HEK293 (cell line): ENCODE results near the gene GSAP.

Experiments
- CTCF ChIA-PET: fragments of 350-600 bp; formaldehyde crosslinking; extraction: SDS; loops from one replicate; lab custom pipeline; 2021; ENCODE audit warnings: antibody characterized with exemption; lab: Yijun Ruan, JAX
- POLR2A ChIA-PET: fragments of 300-600 bp; formaldehyde crosslinking; extraction: SDS; loops from one replicate; lab custom pipeline; 2020; ENCODE audit warnings: antibody characterized with exemption, inconsistent platforms; lab: Yijun Ruan, JAX
- H3K27ac ChIP-seq: fragments of 200-500 bp; sonication (Bioruptor generic); 2 replicates; pipeline ENCODE4 v1.5.1; 2014; ENCODE audit warnings: low read depth, low read length, control low read depth, inconsistent platforms; ENCODE audit errors: extremely low read depth
- H3K36me3 ChIP-seq, 2 experiments: fragments of 200-500 bp in 1 of 2; sonication (Bioruptor generic) in 1 of 2; 1 replicate in 1 of 2; 2 replicates in 1 of 2; pipeline ENCODE4 v1.5.1; 2014 to 2017; ENCODE audit warnings: inconsistent platforms in 2 of 2, low read length in 2 of 2; ENCODE audit not compliant: control insufficient read depth in 2 of 2, insufficient read depth in 1 of 2
- H3K4me1 ChIP-seq: fragments of 200-500 bp; sonication (Bioruptor generic); 2 replicates; pipeline ENCODE4 v1.5.1; 2014; ENCODE audit warnings: mild to moderate bottlenecking, low read length, inconsistent platforms; ENCODE audit not compliant: control insufficient read depth, insufficient read depth
- H3K4me3 ChIP-seq: 2 replicates; pipeline ENCODE4 v1.5.1; 2011; ENCODE audit warnings: low read depth, mild to moderate bottlenecking, control low read depth, low read length, moderate library complexity
- H3K9me3 ChIP-seq: fragments of 200-500 bp; sonication (Bioruptor generic); 2 replicates; pipeline ENCODE4 v1.5.1; 2014; ENCODE audit warnings: low read depth, low read length, inconsistent platforms; ENCODE audit not compliant: control insufficient read depth, insufficient read depth
- HOXC10 ChIP-seq: sonication (generic); formaldehyde crosslinking; IDR thresholded peaks from 2 replicates; pipeline ENCODE4 v1.8.1; 2023; ENCODE audit warnings: mild to moderate bottlenecking, missing genetic modification reagents
- MZF1 ChIP-seq: fragments of 450-650 bp; formaldehyde crosslinking; IDR thresholded peaks from 2 replicates; pipeline ENCODE4 v1.5.1; 2017; ENCODE audit warnings: missing biosample characterization, missing genetic modification characterization, borderline replicate concordance
- SP7 ChIP-seq: fragments of 450-650 bp; formaldehyde crosslinking; IDR thresholded peaks from 2 replicates; pipeline ENCODE4 v1.5.1; 2016; ENCODE audit warnings: missing biosample characterization, missing genetic modification characterization
- WT1 ChIP-seq: fragments of 450-650 bp; formaldehyde crosslinking; IDR thresholded peaks from 2 replicates; pipeline ENCODE4 v1.5.1; 2016; ENCODE audit warnings: missing biosample characterization, missing genetic modification characterization
- YY1 ChIP-seq: fragments of 450-650 bp; formaldehyde crosslinking; IDR thresholded peaks from 2 replicates; pipeline ENCODE4 v1.5.1; 2018; ENCODE audit warnings: missing biosample characterization, missing genetic modification characterization
- ZBTB17 ChIP-seq: fragments of 450-650 bp; formaldehyde crosslinking; IDR thresholded peaks from 2 replicates; pipeline ENCODE4 v1.5.1; 2016; ENCODE audit warnings: missing biosample characterization, missing genetic modification characterization
- ZNF169 ChIP-seq: fragments of 450-650 bp; formaldehyde crosslinking; IDR thresholded peaks from 2 replicates; pipeline ENCODE4 v1.5.1; 2016; ENCODE audit warnings: missing biosample characterization, missing genetic modification characterization
- ZNF24 ChIP-seq: fragments of 450-650 bp; formaldehyde crosslinking; IDR thresholded peaks from 2 replicates; pipeline ENCODE4 v1.5.1; 2016; ENCODE audit warnings: missing biosample characterization, missing genetic modification characterization
- ZNF302 ChIP-seq: fragments of 450-650 bp; formaldehyde crosslinking; IDR thresholded peaks from 2 replicates; pipeline ENCODE4 v1.5.1; 2016; ENCODE audit warnings: missing biosample characterization, missing genetic modification characterization, low read depth
- ZNF341 ChIP-seq: fragments of 450-650 bp; formaldehyde crosslinking; IDR thresholded peaks from 2 replicates; pipeline ENCODE4; 2016; ENCODE audit warnings: low read depth, missing biosample characterization, missing genetic modification characterization
- ZNF354C ChIP-seq: fragments of 450-650 bp; formaldehyde crosslinking; IDR thresholded peaks from 2 replicates; pipeline ENCODE4 v1.5.1; 2016; ENCODE audit warnings: missing biosample characterization, missing genetic modification characterization, low read depth, borderline replicate concordance
- ZNF555 ChIP-seq: fragments of 450-650 bp; formaldehyde crosslinking; conservative IDR thresholded peaks from 2 replicates; pipeline ENCODE4 v1.5.1; 2017; ENCODE audit warnings: missing biosample characterization, mild to moderate bottlenecking, missing genetic modification characterization, inconsistent platforms
- ZNF560 ChIP-seq: fragments of 450-650 bp; formaldehyde crosslinking; IDR thresholded peaks from 2 replicates; pipeline ENCODE4 v1.5.1; 2017; ENCODE audit warnings: missing biosample characterization, missing genetic modification characterization, borderline replicate concordance
- ZNF585B ChIP-seq: fragments of 450-650 bp; formaldehyde crosslinking; IDR thresholded peaks from 2 replicates; pipeline ENCODE4 v1.5.1; 2016; ENCODE audit warnings: missing biosample characterization, missing genetic modification characterization
- ZNF621 ChIP-seq: fragments of 450-650 bp; formaldehyde crosslinking; IDR thresholded peaks from 2 replicates; pipeline ENCODE4 v1.5.1; 2017; ENCODE audit warnings: missing biosample characterization, missing genetic modification characterization
- ZNF658 ChIP-seq: fragments of 450-650 bp; formaldehyde crosslinking; IDR thresholded peaks from 2 replicates; pipeline ENCODE4; 2016; ENCODE audit warnings: missing biosample characterization, missing genetic modification characterization
- ZNF747 ChIP-seq: fragments of 450-650 bp; formaldehyde crosslinking; IDR thresholded peaks from 2 replicates; pipeline ENCODE4 v1.5.1; 2016; ENCODE audit warnings: missing biosample characterization, missing genetic modification characterization
- ZNF792 ChIP-seq: fragments of 450-650 bp; formaldehyde crosslinking; IDR thresholded peaks from 2 replicates; pipeline ENCODE4 v1.5.1; 2016; ENCODE audit warnings: missing biosample characterization, missing genetic modification characterization
- TF ChIP-seq, protein P1 (sequence below): fragments of 450-650 bp; formaldehyde crosslinking; IDR thresholded peaks from 2 replicates; pipeline ENCODE4 v1.5.1; 2016; ENCODE audit warnings: missing biosample characterization, missing genetic modification characterization
- TF ChIP-seq, protein P2 (sequence below): fragments of 450-650 bp; formaldehyde crosslinking; IDR thresholded peaks from 2 replicates; pipeline ENCODE4 v1.5.1; 2016; ENCODE audit warnings: missing biosample characterization, missing genetic modification characterization
- TF ChIP-seq, protein P3 (sequence below): sonication (generic); formaldehyde crosslinking; IDR thresholded peaks from 2 replicates; pipeline ENCODE4 v1.8.1; 2022; ENCODE audit warnings: mild to moderate bottlenecking, moderate library complexity, missing genetic modification reagents
- TF ChIP-seq, protein P4 (sequence below): fragments of 450-650 bp; formaldehyde crosslinking; conservative IDR thresholded peaks from 2 replicates; pipeline ENCODE4 v1.5.1; 2016; ENCODE audit warnings: low read depth, missing biosample characterization, missing genetic modification characterization

The GSAP gene

DNA sequence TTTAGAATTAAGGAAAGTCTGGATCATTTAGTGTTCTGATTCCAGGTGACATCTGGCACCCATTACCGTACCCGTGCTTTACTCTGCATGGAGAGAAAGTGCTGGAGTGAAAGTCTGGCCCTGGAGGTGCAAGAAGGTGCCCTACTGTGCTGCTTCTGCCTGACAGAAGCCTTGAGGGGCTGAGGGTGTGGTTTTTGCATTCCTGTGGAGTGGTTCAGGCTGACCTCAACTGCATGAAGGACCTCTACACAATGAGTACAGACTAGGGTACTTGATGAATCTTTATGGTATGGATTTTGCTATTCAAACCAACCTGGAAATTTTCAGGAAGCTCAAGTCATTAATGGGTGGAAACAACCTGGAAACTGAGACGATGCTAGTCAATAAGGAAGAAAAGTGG is 45.1 kb upstream of the GSAP start (continued):
- TF ChIP-seq, protein P1, sequence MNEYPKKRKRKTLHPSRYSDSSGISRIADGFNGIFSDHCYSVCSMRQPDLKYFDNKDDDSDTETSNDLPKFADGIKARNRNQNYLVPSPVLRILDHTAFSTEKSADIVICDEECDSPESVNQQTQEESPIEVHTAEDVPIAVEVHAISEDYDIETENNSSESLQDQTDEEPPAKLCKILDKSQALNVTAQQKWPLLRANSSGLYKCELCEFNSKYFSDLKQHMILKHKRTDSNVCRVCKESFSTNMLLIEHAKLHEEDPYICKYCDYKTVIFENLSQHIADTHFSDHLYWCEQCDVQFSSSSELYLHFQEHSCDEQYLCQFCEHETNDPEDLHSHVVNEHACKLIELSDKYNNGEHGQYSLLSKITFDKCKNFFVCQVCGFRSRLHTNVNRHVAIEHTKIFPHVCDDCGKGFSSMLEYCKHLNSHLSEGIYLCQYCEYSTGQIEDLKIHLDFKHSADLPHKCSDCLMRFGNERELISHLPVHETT (tag by site-specific recombination): no peak
- TF ChIP-seq, protein P2, sequence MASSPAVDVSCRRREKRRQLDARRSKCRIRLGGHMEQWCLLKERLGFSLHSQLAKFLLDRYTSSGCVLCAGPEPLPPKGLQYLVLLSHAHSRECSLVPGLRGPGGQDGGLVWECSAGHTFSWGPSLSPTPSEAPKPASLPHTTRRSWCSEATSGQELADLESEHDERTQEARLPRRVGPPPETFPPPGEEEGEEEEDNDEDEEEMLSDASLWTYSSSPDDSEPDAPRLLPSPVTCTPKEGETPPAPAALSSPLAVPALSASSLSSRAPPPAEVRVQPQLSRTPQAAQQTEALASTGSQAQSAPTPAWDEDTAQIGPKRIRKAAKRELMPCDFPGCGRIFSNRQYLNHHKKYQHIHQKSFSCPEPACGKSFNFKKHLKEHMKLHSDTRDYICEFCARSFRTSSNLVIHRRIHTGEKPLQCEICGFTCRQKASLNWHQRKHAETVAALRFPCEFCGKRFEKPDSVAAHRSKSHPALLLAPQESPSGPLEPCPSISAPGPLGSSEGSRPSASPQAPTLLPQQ: no peak
- TF ChIP-seq ZNF658 (tag by site-specific recombination): no peak
- no peak for TF ChIP-seq YY1
- no peak for TF ChIP-seq ZNF341 (tag by site-specific recombination)

DNA sequence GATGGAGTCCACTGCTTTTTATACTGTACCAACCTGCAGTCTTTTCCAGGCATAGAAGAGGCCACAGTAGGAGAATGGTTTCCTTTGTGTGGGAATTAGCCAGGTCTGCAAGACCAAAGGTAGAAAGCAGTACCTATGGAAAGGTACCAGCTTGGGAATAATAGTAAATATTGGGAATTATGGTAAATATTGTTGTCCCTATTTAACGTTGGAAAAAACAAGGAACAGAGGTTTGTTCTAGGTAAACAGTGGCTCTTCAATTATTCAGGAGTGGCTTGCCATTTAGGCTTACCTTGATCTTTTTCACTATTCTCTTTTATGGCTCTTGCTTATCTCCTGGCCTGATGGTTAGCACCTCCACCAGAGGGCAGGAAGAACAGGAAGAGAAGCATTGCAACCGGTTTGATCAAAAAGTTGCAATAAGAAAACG is 43.9 kb upstream of the GSAP start:
- CTCF ChIA-PET: interaction anchor here (1.0 kb wide), 1 partner anchor 9 kb away, joined by 3 read pairs; no protein-coding TSS in a partner anchor
- no peaks in the 10 kb centered on the region for H3K36me3 ChIP-seq
- H3K27ac ChIP-seq: no peak overlapping the region
- no peaks in the 10 kb centered on the region for H3K9me3 ChIP-seq
- H3K4me3 ChIP-seq: no peak overlapping the region
- H3K4me1 ChIP-seq: no peaks in the 10 kb centered on the region
- POLR2A ChIA-PET: no interaction called here
- TF ChIP-seq ZNF621 (tag by site-specific recombination): no peak
- TF ChIP-seq HOXC10 (CRISPR knock-in tag): no peak
- no peak for TF ChIP-seq ZNF169 (tag by site-specific recombination)
- no peak for TF ChIP-seq WT1 (tag by site-specific recombination)
- TF ChIP-seq, protein P3, sequence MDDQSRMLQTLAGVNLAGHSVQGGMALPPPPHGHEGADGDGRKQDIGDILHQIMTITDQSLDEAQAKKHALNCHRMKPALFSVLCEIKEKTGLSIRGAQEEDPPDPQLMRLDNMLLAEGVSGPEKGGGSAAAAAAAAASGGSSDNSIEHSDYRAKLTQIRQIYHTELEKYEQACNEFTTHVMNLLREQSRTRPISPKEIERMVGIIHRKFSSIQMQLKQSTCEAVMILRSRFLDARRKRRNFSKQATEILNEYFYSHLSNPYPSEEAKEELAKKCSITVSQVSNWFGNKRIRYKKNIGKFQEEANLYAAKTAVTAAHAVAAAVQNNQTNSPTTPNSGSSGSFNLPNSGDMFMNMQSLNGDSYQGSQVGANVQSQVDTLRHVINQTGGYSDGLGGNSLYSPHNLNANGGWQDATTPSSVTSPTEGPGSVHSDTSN (CRISPR knock-in tag): no peak
- no peak for TF ChIP-seq ZNF585B (tag by site-specific recombination)
- no peak for TF ChIP-seq MZF1 (tag by site-specific recombination)
- TF ChIP-seq ZNF555 (tag by site-specific recombination): no peak

DNA sequence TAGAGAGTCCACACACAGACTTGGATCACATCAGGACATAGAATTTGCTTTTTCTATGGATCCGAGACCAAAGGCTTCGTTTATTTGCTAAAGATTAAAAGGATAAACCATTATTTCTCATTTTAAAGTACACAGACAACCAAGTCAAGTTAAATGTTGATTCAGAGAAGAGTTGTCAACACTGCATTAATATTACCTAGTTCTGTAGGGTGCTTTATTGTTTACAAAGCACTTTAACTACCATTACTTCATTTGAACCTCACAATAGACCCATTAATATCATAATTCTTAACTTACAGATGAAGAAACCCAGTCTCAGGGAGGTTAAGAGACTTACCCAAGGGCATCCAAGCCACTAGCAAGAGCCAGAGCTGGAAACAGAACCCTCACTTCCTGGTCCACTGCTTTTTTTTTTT is 43.2 kb upstream of the GSAP start:
- POLR2A ChIA-PET: no interaction called here
- H3K4me3 ChIP-seq: no peak overlapping the region
- H3K27ac ChIP-seq: no peak overlapping the region
- H3K36me3 ChIP-seq: no peaks in the 10 kb centered on the region
- no peaks in the 10 kb centered on the region for H3K4me1 ChIP-seq
- no peaks in the 10 kb centered on the region for H3K9me3 ChIP-seq
- TF ChIP-seq ZNF354C (tag by site-specific recombination): no peak
- TF ChIP-seq SP7 (tag by site-specific recombination): peak; percentile 5; the same call in 1 of the 2 replicates
- CTCF ChIA-PET: interaction anchor here (0.7 to 1.0 kb wide), 2 partner anchors 8 to 106 kb away, joined by 3 to 4 read pairs; no protein-coding TSS in a partner anchor

DNA sequence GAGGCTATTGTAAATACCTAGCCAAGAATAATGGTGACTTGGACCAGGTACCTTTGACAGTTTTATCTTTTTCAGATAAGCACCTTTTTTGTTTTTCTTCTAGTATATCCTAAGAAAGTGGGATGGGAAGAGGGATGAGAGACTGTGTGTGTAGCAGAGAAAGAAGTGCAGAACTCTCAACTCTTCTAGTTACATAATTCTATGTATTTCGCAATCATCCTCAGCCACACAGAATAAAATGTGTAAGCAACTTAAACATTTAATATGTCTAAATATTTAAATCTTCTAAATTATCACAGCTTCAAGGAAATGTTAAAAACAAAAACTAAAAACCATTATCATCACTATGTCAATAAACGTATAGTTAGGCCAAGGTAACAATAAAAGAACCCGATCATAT is 42.6 kb upstream of the GSAP start:
- Histone ChIP-seq H3K4me1 (no peaks in the 10 kb centered on the region), H3K4me3 (no peak overlapping the region), H3K27ac (no peak overlapping the region), H3K36me3 (no peaks in the 10 kb centered on the region), H3K9me3 (no peaks in the 10 kb centered on the region)
- POLR2A ChIA-PET: no interaction called here
- CTCF ChIA-PET: interaction anchor here (0.7 kb wide), 1 partner anchor 106 kb away, joined by 4 read pairs; no protein-coding TSS in a partner anchor
- TF ChIP-seq ZNF747 (tag by site-specific recombination): no peak
- TF ChIP-seq ZNF560 (tag by site-specific recombination): no peak
- TF ChIP-seq ZNF302 (tag by site-specific recombination): no peak
- TF ChIP-seq ZBTB17: peak; percentile 33; the same call in 1 of the 2 replicates
- TF ChIP-seq ZNF24 (tag by site-specific recombination): no peak
- TF ChIP-seq, protein P4, sequence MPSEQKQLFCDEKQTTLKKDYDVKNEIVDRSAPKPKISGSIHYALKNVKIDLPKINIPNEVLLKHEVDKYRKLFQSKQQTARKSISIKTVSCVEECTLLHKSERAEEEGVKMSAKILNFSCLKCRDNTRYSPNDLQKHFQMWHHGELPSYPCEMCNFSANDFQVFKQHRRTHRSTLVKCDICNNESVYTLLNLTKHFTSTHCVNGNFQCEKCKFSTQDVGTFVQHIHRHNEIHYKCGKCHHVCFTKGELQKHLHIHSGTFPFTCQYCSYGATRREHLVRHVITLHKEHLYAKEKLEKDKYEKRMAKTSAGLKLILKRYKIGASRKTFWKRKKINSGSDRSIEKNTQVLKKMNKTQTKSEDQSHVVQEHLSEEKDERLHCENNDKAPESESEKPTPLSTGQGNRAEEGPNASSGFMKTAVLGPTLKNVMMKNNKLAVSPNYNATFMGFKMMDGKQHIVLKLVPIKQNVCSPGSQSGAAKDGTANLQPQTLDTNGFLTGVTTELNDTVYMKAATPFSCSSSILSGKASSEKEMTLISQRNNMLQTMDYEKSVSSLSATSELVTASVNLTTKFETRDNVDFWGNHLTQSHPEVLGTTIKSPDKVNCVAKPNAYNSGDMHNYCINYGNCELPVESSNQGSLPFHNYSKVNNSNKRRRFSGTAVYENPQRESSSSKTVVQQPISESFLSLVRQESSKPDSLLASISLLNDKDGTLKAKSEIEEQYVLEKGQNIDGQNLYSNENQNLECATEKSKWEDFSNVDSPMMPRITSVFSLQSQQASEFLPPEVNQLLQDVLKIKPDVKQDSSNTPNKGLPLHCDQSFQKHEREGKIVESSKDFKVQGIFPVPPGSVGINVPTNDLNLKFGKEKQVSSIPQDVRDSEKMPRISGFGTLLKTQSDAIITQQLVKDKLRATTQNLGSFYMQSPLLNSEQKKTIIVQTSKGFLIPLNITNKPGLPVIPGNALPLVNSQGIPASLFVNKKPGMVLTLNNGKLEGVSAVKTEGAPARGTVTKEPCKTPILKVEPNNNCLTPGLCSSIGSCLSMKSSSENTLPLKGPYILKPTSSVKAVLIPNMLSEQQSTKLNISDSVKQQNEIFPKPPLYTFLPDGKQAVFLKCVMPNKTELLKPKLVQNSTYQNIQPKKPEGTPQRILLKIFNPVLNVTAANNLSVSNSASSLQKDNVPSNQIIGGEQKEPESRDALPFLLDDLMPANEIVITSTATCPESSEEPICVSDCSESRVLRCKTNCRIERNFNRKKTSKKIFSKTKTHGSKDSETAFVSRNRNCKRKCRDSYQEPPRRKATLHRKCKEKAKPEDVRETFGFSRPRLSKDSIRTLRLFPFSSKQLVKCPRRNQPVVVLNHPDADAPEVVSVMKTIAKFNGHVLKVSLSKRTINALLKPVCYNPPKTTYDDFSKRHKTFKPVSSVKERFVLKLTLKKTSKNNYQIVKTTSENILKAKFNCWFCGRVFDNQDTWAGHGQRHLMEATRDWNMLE (tag by site-specific recombination): no peak
- TF ChIP-seq ZNF792 (tag by site-specific recombination): no peak
